NCI-H69 (cell line): Measurements from ENCODE around the gene NCAPH2.

ENCODE experiments used
- DNase-seq: peaks from one replicate; lab custom pipeline; 2025; lab: John Stamatoyannopoulos, UW

The NCAPH2 gene

GRCh38 chr22:50548921-50549790 lies 41.1 kb downstream of the NCAPH2 start:
- no peak for DNase-seq

- DNase-seq: no peak
Observed at GRCh38 chr22:50550395-50550794, 42.4 kb downstream of the NCAPH2 start.

- DNase-seq: no peak
Observed at GRCh38 chr22:50551160-50551752, 43.2 kb downstream of the NCAPH2 start.

DNA sequence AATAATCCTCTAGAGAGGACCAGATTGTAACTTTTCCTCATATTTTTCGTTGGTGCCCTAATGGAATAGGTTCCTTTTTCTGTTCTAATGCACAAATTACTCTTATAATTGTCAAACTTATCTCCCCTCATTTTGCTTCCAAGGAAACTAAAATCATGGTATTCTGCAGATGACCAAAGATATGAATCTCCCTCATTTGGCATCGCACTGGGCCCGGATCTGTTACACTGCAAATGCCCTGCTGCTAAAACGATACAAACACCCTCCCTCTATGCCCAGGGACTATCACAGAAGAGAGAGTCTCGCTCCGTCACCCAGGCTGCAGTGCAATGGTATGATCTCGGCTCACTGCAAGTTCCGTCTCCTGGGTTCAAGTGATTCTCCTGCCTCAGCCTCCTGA lies 45.3 kb downstream of the NCAPH2 start:
- no peak for DNase-seq

DNA sequence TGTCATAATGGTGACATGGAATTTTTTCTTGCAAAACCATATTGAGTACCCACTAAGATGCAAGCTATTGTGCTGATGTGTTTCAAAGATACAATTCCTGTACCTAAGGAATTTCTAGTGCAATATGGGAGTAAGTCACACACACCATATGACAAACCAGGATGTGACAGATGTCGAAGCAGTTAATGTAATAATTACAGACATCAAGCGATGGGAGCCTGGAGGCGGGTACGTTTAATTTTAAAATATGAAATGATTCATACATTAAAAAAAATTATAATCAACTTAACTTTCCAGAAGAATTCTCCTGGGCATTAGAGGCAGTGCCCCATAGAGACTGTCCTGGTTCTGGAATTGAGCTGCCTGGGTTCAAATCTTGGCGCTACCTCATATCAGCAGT lies 48.7 kb downstream of the NCAPH2 start:
- DNase-seq: no peak

DNA sequence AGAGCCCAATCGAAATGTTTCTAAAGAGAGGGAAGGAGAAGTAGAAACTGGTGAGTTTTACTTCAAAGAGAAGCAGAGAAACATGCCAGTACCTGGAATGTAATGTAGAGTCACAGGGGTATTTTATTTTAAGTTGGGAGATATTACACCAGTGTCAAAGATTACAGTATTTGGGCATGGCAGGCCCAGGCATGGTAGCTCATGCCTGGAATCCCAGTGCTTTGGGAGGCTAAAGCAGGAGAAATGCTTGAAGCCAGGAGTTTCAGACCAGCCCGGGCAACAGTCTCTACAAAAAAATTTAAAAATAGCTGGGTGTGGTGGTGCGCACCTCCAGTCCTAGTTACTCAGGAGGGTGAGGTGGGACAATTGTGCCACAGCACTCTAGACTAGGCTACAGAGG lies 52.0 kb downstream of the NCAPH2 start:
- no peak for DNase-seq

- DNase-seq: no peak
Observed at GRCh38 chr22:50561401-50562358, 53.7 kb downstream of the NCAPH2 start.

DNA sequence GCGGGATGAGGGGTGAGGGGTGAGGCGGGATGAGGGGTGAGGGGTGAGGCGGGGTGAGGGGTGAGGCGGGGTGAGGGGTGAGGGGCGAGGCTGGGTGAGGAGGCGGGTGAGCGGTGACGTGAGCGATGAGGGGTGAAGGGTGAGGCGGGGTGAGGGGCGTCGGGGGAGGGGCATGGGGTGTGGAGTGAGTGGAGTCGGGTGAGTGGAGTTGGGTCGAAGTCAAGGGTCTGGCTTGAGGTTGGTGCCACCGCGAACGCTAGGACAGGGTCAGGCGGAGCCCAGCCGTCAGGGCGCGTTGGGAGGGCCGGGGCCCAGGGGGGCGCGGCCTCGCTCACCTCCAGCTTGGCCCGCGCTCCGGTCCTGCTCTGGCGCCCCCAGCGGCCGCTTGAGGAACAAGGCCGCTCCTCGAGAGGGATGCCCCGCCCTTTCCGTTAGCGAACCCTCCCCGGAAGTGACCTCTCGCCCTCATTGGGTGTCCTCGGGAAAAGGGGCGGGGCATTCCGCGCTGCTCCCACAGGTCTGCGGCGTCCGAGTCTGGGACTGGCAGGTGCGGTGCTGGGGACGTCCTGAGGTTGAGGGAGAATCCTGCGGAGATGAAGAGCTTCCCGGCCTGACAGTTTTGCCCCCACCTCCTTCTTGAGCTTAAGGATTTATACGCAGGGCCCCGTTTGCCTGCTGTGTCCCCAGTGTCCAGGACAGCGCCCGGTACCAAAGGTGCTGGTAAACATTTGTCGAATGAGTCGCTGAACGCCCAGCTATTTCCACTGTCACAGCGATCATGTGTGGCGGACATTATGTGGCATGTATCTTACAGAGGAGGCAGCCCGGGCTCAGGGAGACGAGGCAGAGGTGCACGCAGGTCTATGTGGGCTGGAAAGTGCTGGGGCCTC lies 54.7 kb downstream of the NCAPH2 start, which contains the start of gene SYCE3:
SYCE3 (minus strand) TSS at position 397 of the 890 bp plus-strand sequence. CDS start 6,514 bp downstream, outside the sequence.
- peak; percentile 99 for DNase-seq

GRCh38 chr22:50563413-50564160 lies 55.6 kb downstream of the NCAPH2 start:
- DNase-seq: no peak

GRCh38 chr22:50564289-50564688 lies 56.3 kb downstream of the NCAPH2 start:
- no peak for DNase-seq

DNA sequence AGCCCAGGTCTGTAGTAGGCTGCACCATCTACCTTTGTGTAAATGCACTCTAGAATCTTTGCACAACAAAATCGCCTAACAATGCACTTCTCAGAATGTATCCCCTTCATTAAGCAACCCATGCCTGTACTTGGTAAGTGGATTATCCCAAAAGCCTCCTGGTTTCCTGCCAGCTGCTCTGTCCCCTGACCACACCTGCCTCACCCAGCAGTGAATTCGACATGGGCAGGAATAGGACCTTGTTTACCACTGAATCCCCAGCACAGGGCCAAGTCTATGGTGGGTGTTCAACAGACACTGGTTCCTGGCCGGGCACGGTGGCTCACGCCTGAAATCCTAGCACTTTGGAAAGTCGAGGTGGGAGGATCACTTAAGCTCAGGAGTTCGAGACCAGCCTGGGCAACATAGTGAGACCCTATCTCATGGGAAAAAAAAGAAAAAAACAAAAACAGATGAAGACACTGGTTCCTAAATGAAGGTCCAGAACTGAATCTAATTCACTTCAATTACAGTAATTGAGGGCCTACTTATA lies 59.8 kb downstream of the NCAPH2 start:
- DNase-seq: no peak

GRCh38 chr22:50568626-50569025 lies 60.6 kb downstream of the NCAPH2 start:
- DNase-seq: no peak

- no peak for DNase-seq
Observed at GRCh38 chr22:50569041-50569459, 61.0 kb downstream of the NCAPH2 start.

DNA sequence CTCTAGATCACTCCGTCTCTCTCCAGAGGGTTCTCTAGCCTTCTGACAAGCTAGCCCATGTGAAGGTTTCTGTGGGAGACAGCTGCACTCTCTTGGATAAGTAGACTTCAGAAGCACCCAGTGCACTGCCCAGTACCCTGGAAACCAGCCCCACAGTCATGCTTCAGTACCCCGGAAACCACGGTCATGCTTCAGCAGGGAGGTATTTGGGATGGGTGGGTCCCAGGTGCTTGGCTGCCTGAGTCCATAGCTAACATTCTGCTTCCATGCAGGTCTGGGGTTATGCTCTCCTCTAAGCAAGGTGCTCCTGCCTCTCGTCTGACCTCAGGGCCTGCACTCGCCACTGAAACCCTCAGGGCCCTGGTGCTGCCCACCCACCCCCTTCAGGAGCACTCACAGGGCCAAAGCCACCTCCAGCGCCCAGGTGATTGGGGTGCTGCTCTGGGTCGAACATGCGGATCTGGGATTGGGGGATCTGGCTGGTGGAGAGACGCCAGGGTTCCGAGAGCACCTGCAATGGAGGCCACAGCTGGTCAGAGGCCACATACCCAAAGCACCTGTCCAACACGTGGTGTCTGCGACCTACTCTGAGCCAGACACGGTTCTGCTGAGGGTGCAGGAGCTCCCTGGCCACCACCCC lies 62.0 kb downstream of the NCAPH2 start:
- DNase-seq: no peak

DNA sequence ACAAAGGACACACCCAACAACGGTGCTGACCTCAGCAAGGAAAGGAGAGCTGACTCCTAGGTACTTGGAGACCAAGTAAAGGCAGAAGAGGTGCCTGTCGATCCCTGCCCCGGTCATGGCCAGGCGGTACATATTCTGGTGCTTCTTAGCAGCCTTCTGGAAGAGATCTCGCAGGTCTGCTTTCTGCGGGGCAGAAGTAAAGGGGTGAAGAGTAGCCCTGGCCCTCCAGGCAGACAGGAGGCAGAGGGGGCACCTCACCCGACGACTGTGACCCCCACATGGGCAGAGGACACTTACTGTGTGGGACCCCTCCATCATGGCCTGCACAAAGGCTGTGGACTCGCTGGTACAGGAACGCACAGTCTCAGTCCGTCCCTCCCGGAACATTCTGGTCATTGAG lies 62.8 kb downstream of the NCAPH2 start:
- no peak for DNase-seq

DNA sequence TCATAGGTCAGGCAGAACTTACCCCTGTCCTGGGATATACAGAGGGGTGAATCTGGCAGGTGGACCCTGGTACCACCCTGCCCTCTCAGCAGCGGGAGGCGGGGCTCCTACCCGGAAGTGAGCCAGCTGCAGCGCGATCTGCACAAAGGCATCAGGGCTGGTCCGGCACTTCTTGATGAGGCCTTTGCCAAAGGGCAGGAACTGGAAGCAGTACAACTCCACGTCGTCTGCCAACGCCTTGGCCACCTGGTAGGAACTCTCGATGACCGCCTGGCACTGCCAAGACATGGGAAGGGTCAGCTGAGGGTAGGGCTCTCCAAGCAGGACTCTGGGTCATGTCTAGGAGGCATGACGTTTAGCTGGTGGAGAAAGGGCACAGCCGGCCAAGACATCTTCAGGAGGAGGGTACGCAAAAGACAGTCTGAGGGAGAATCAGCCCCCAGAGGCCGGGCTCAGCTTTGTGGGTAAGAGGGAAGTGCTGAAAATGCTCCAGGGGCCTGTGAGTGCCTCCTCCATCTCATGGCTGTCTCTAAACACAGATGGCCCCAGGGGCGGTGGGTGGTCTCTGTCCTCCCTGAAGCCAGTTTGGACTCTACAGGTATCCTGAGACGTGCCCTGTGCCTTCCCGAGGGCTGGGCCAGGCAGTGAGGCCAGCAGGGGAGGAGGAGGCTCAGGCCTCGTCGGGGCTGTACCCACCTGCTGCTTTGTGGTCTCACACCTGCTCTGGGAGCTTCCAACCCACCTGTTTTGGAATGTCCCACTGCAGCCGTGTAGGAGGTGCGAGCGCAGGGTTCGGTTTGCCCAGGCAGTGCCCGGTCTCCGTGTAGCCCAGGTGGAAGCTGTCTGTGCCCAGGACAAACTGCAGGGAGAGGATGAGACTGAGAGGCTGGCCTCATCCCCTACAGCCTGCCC lies 63.5 kb downstream of the NCAPH2 start:
- no peak for DNase-seq

- no peak for DNase-seq
Observed at GRCh38 chr22:50572965-50573364, 64.9 kb downstream of the NCAPH2 start.

GRCh38 chr22:50573491-50574382 lies 65.7 kb downstream of the NCAPH2 start:
- DNase-seq: no peak
